ENCODE measurements around the gene CIDEC. TPM values are rescaled to one million over a fixed set of nuclear protein-coding genes. Genes with fewer than 3 reads are reported as not detected.

CIDEC gene
- total and polyA plus RNA-seq, 4 experiments from 2014 or later, result not detected

GRCh38 chr3:9864200-9864927 is 15.7 kb downstream of the CIDEC start:
- H3K27ac Mint-ChIP-seq, result no peak overlapping the region
- CTCF ChIA-PET (ENCODE audit: partially characterized antibody), result interaction anchor here (0.6 kb wide), 1 partner anchor 68 kb away, joined by 4 read pairs; no protein-coding TSS in a partner anchor
- H3K27ac ChIP-seq (ENCODE audit: low read depth, low read length), result no peak overlapping the region
- peaks cover 7% of the 10 kb centered on the region for H3K27me3 ChIP-seq (ENCODE audit: insufficient read depth, low read length)
- POLR2A ChIA-PET (ENCODE audit: partially characterized antibody), result interaction anchor here (1.2 kb wide), 1 partner anchor 25 kb away, joined by 3 read pairs; no protein-coding TSS in a partner anchor
- intact Hi-C loops (cut with micrococcal nuclease), result loop anchor here (1.0 kb wide), 1 partner anchor 38 kb away; the partner anchor contains the start of gene IL17RE
- H3K4me3 Mint-ChIP-seq, result no peak overlapping the region
- peaks cover 0 to 4% (median 0%) of the 10 kb centered on the region in 4 donors for H3K4me1 Mint-ChIP-seq
- no peaks in the 10 kb centered on the region for H3K36me3 Mint-ChIP-seq
- H3K36me3 ChIP-seq (ENCODE audit: insufficient read depth, low read length), result no peaks in the 10 kb centered on the region
- peaks cover 5 to 8% of the 10 kb centered on the region in 2 donors for H3K27me3 Mint-ChIP-seq
- no peaks in the 10 kb centered on the region for H3K9me3 ChIP-seq (ENCODE audit: control insufficient read depth in 1 of 2, low read length in 2 of 2)
- no peaks in the 10 kb centered on the region for H3K9me3 Mint-ChIP-seq
- DNase-seq, result no peak
- H3K4me3 ChIP-seq (ENCODE audit: low read length in 2 of 2), result no peak overlapping the region
- H3K4me1 ChIP-seq (ENCODE audit: insufficient read depth, low read length), result no peaks in the 10 kb centered on the region

- Mint-ChIP-seq H3K4me3 (no peak overlapping the region), H3K27me3 (peaks cover 5 to 8% of the 10 kb centered on the region in 2 donors), H3K9me3 (no peaks in the 10 kb centered on the region), H3K36me3 (no peaks in the 10 kb centered on the region), H3K4me1 (peaks cover 0 to 4% (median 0%) of the 10 kb centered on the region in 4 donors), H3K27ac (no peak overlapping the region)
- H3K27me3 ChIP-seq (ENCODE audit: insufficient read depth, low read length), result peaks cover 7% of the 10 kb centered on the region
- no peaks in the 10 kb centered on the region for H3K4me1 ChIP-seq (ENCODE audit: insufficient read depth, low read length)
- no peaks in the 10 kb centered on the region for H3K36me3 ChIP-seq (ENCODE audit: insufficient read depth, low read length)
- no peak overlapping the region for H3K27ac ChIP-seq (ENCODE audit: low read depth, low read length)
- no peak overlapping the region for H3K4me3 ChIP-seq (ENCODE audit: low read length in 2 of 2)
- no peak for DNase-seq
- intact Hi-C loops (cut with micrococcal nuclease), result no loop called here
- ChIA-PET CTCF (ENCODE audit: partially characterized antibody) (no interaction called here), POLR2A (ENCODE audit: partially characterized antibody) (no interaction called here)
- H3K9me3 ChIP-seq (ENCODE audit: control insufficient read depth in 1 of 2, low read length in 2 of 2), result no peaks in the 10 kb centered on the region
Observed at GRCh38 chr3:9863058-9863772, 16.8 kb downstream of the CIDEC start.

GRCh38 chr3:9862391-9863057 is 17.5 kb downstream of the CIDEC start:
- ChIA-PET CTCF (ENCODE audit: partially characterized antibody) (no interaction called here), POLR2A (ENCODE audit: partially characterized antibody) (no interaction called here)
- Mint-ChIP-seq H3K27ac (no peak overlapping the region), H3K27me3 (peaks cover 5 to 8% of the 10 kb centered on the region in 2 donors), H3K9me3 (no peaks in the 10 kb centered on the region), H3K36me3 (no peaks in the 10 kb centered on the region), H3K4me1 (peaks cover 0 to 4% (median 0%) of the 10 kb centered on the region in 4 donors), H3K4me3 (peak overlapping the region in 3 of 8 donors; percentile 28 to 73 (median 59))
- Histone ChIP-seq H3K36me3 (ENCODE audit: insufficient read depth, low read length) (no peaks in the 10 kb centered on the region), H3K27ac (ENCODE audit: low read depth, low read length) (no peak overlapping the region), H3K9me3 (ENCODE audit: control insufficient read depth in 1 of 2, low read length in 2 of 2) (no peaks in the 10 kb centered on the region), H3K4me3 (ENCODE audit: low read length in 2 of 2) (no peak overlapping the region), H3K27me3 (ENCODE audit: insufficient read depth, low read length) (peaks cover 7% of the 10 kb centered on the region), H3K4me1 (ENCODE audit: insufficient read depth, low read length) (no peaks in the 10 kb centered on the region)
- DNase-seq, result peak in 3 of 5 donors; percentile 13 to 19 (median 15)
- intact Hi-C loops (cut with micrococcal nuclease), result no loop called here

- H3K9me3 ChIP-seq (ENCODE audit: control insufficient read depth in 1 of 2, low read length in 2 of 2), result no peaks in the 10 kb centered on the region
- POLR2A ChIA-PET (ENCODE audit: partially characterized antibody), result no interaction called here
- no peak overlapping the region for H3K27ac ChIP-seq (ENCODE audit: low read depth, low read length)
- intact Hi-C loops (cut with micrococcal nuclease), result no loop called here
- Mint-ChIP-seq H3K4me1 (peaks cover 0 to 4% (median 0%) of the 10 kb centered on the region in 4 donors), H3K9me3 (no peaks in the 10 kb centered on the region), H3K36me3 (no peaks in the 10 kb centered on the region), H3K27me3 (peaks cover 5 to 8% of the 10 kb centered on the region in 2 donors), H3K27ac (peak overlapping the region in 1 of 7 donors; percentile 11), H3K4me3 (no peak overlapping the region)
- DNase-seq, result no peak
- no peaks in the 10 kb centered on the region for H3K4me1 ChIP-seq (ENCODE audit: insufficient read depth, low read length)
- H3K36me3 ChIP-seq (ENCODE audit: insufficient read depth, low read length), result no peaks in the 10 kb centered on the region
- peaks cover 7% of the 10 kb centered on the region for H3K27me3 ChIP-seq (ENCODE audit: insufficient read depth, low read length)
- no peak overlapping the region for H3K4me3 ChIP-seq (ENCODE audit: low read length in 2 of 2)
- CTCF ChIA-PET (ENCODE audit: partially characterized antibody), result no interaction called here
Observed at GRCh38 chr3:9861626-9862130, 18.4 kb downstream of the CIDEC start.

GRCh38 chr3:9861201-9861600 is 18.9 kb downstream of the CIDEC start:
- ChIA-PET CTCF (ENCODE audit: partially characterized antibody) (no interaction called here), POLR2A (ENCODE audit: partially characterized antibody) (no interaction called here)
- Histone ChIP-seq H3K4me3 (ENCODE audit: low read length in 2 of 2) (no peak overlapping the region), H3K9me3 (ENCODE audit: control insufficient read depth in 1 of 2, low read length in 2 of 2) (no peaks in the 10 kb centered on the region), H3K27me3 (ENCODE audit: insufficient read depth, low read length) (peaks cover 7% of the 10 kb centered on the region), H3K36me3 (ENCODE audit: insufficient read depth, low read length) (no peaks in the 10 kb centered on the region), H3K4me1 (ENCODE audit: insufficient read depth, low read length) (no peaks in the 10 kb centered on the region), H3K27ac (ENCODE audit: low read depth, low read length) (no peak overlapping the region)
- peaks cover 0 to 4% (median 0%) of the 10 kb centered on the region in 4 donors for H3K4me1 Mint-ChIP-seq
- H3K27me3 Mint-ChIP-seq, result peaks cover 5 to 8% of the 10 kb centered on the region in 2 donors
- H3K4me3 Mint-ChIP-seq, result no peak overlapping the region
- no peaks in the 10 kb centered on the region for H3K9me3 Mint-ChIP-seq
- H3K27ac Mint-ChIP-seq, result no peak overlapping the region
- DNase-seq, result no peak
- intact Hi-C loops (cut with micrococcal nuclease), result no loop called here
- H3K36me3 Mint-ChIP-seq, result no peaks in the 10 kb centered on the region

- Histone ChIP-seq H3K4me1 (ENCODE audit: insufficient read depth, low read length) (no peaks in the 10 kb centered on the region), H3K9me3 (ENCODE audit: control insufficient read depth in 1 of 2, low read length in 2 of 2) (no peaks in the 10 kb centered on the region), H3K27ac (ENCODE audit: low read depth, low read length) (no peak overlapping the region), H3K36me3 (ENCODE audit: insufficient read depth, low read length) (no peaks in the 10 kb centered on the region), H3K27me3 (ENCODE audit: insufficient read depth, low read length) (peaks cover 7% of the 10 kb centered on the region), H3K4me3 (ENCODE audit: low read length in 2 of 2) (no peak overlapping the region)
- peaks cover 0 to 4% (median 1%) of the 10 kb centered on the region in 4 donors for H3K4me1 Mint-ChIP-seq
- H3K27me3 Mint-ChIP-seq, result peaks cover 6 to 8% of the 10 kb centered on the region in 2 donors
- ChIA-PET CTCF (ENCODE audit: partially characterized antibody) (no interaction called here), POLR2A (ENCODE audit: partially characterized antibody) (interaction anchor here (1.3 kb wide), 1 partner anchor 74 kb away, joined by 3 read pairs; the partner anchor contains the start of gene CRELD1)
- H3K27ac Mint-ChIP-seq, result no peak overlapping the region
- H3K4me3 Mint-ChIP-seq, result no peak overlapping the region
- no peak for DNase-seq
- intact Hi-C loops (cut with micrococcal nuclease), result no loop called here
- no peaks in the 10 kb centered on the region for H3K9me3 Mint-ChIP-seq
- H3K36me3 Mint-ChIP-seq, result no peaks in the 10 kb centered on the region
Observed at GRCh38 chr3:9859530-9860025, 20.5 kb downstream of the CIDEC start.

DNA sequence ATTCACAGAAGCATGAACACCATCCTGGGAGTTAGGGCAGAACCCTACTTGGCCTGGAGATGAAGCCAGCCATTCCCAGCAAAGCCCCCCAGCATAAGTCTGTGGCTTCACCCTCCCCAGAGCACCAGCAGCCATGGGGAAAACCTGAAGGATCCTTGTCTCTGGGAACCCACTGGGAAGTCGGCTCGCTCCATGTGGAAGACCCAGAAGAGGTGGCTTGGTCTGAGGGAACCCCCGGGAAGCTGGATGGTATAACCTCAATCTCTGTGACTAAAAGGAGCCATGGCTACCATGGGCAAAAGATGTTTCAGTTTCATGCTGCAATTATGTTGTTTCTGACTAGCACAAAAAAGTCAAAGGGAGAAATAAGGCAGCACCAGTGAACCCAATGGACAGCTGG is 24.5 kb downstream of the CIDEC start:
- H3K9me3 ChIP-seq (ENCODE audit: control insufficient read depth in 1 of 2, low read length in 2 of 2), result no peaks in the 10 kb centered on the region
- H3K4me3 ChIP-seq (ENCODE audit: low read length in 2 of 2), result no peak overlapping the region
- intact Hi-C loops (cut with micrococcal nuclease), result no loop called here
- Mint-ChIP-seq H3K27me3 (peaks cover 2 to 5% of the 10 kb centered on the region in 2 donors), H3K27ac (no peak overlapping the region), H3K36me3 (no peaks in the 10 kb centered on the region), H3K4me1 (peaks cover 2 to 14% (median 6%) of the 10 kb centered on the region in 4 donors), H3K9me3 (no peaks in the 10 kb centered on the region), H3K4me3 (no peak overlapping the region)
- ChIA-PET CTCF (ENCODE audit: partially characterized antibody) (interaction anchor here (1.2 kb wide), 1 partner anchor 91 kb away, joined by 3 read pairs; no protein-coding TSS in a partner anchor), POLR2A (ENCODE audit: partially characterized antibody) (no interaction called here)
- no peaks in the 10 kb centered on the region for H3K36me3 ChIP-seq (ENCODE audit: insufficient read depth, low read length)
- H3K27me3 ChIP-seq (ENCODE audit: insufficient read depth, low read length), result no peaks in the 10 kb centered on the region
- no peak for DNase-seq
- no peak overlapping the region for H3K27ac ChIP-seq (ENCODE audit: low read depth, low read length)
- no peaks in the 10 kb centered on the region for H3K4me1 ChIP-seq (ENCODE audit: insufficient read depth, low read length)

Measured in CD4-positive, alpha-beta memory T cell (primary cell).